Spinal cord (tissue), 10 donors: ENCODE measurements around the gene GRK5. TPM values are rescaled to one million over a fixed set of nuclear protein-coding genes. Genes with fewer than 3 reads are reported as not detected.
"Not testable (repeated sequence)": the region's sequence is repeated elsewhere in the genome, so short reads cannot be mapped to it uniquely, and the experiment has no call there.

Experiments used
- DNase-seq, 6 donors: peaks; one replicate each; pipeline versions ENCODE4 v3.0.0 to v3.0.0-alpha.2; 2013 to 2015; ENCODE audit warnings: low spot score in 6 of 6, low read depth in 4 of 6
- H3K27ac ChIP-seq: one replicate; pipeline ENCODE4 v1.5.1; 2013; ENCODE audit warnings: low read depth, low read length, control low read depth
- H3K27me3 ChIP-seq: one replicate; pipeline ENCODE4 v1.6.1; 2013; ENCODE audit warnings: low read length; ENCODE audit not compliant: control insufficient read depth, insufficient read depth
- H3K36me3 ChIP-seq: one replicate; pipeline ENCODE4 v1.6.1; 2013; ENCODE audit warnings: low read length; ENCODE audit not compliant: control insufficient read depth, insufficient read depth
- H3K4me1 ChIP-seq: one replicate; pipeline ENCODE4 v1.6.1; 2013; ENCODE audit warnings: low read length; ENCODE audit not compliant: control insufficient read depth, insufficient read depth
- H3K4me3 ChIP-seq: one replicate; pipeline ENCODE4 v1.5.1; 2013; ENCODE audit warnings: low read depth, low read length, control low read depth
- H3K9me3 ChIP-seq: one replicate; pipeline ENCODE4 v1.6.1; 2013; ENCODE audit warnings: low read length; ENCODE audit not compliant: control insufficient read depth, insufficient read depth
- WGBS: methylation state at CpG from one replicate; pipeline ENCODE4 v1.1.5; 2013; ENCODE audit warnings: missing lambda C conversion rate; ENCODE audit not compliant: insufficient coverage; 5-methylcytosine and 5-hydroxymethylcytosine counted together
- polyA plus RNA-seq, 2 donors: library from polyadenylated mRNA; unstranded; fragments of 120-200 nt; gene quantifications; one replicate each; pipeline ENCODE4 v1.2.1, GENCODE V29; 2013; ENCODE audit not compliant: insufficient read length in 2 of 2
- total RNA-seq, 2 donors: library from RNA; depleted of rRNA in 1 of 2; stranded (reverse); fragments of 120-200 nt in 1 of 2; fragments of >200 nt in 1 of 2; gene quantifications; one replicate each; pipeline versions ENCODE4 v1.2.3 to v1.2.4, GENCODE V29; 2013 to 2014
- donor health status: healthy.

Gene GRK5
- total and polyA plus RNA-seq, 4 donors: 15.6 to 29.5 (median 25.6) TPM

DNA sequence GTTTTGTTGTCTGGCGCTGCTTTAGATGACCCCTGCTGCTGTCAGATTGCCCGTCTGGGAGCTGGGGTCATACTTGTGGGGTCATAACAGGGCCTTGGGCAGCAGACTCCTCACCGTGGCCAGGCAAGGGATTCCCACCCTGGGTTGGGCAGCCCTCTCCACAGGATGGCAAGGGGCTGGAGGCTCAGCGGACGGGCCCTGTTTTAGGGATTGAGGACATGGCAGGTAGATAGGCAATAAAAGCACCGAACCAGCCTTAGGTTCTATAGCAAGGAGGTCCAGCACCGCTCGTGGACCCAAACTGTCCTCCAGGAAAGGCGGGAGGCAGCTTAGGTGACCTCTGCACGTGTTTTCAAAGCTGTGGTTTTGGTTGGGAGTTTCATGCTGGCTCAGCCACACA is 60.0 kb downstream of the GRK5 start:
- WGBS: 89% methylated on average over 10 of the region's 10 CpGs

DNA sequence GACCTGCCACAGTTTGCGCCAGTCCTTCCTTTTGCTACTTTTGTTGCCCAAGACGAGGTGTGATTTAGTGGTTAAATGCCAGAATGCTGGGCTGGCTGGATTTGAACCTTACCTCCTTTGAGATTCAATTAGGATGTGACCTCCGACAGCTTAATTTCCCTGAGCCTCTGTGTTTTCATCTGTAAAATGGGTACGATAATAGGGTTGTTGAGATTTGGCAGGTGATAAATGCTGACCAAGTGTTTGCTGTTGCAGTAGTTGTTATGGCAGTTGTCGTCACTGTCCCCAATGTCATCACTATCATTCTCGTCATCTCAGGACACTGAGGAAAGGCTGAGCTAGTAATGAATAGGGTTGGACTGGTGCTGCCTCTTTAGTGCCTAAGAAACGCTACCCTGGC is 61.1 kb downstream of the GRK5 start:
- Histone ChIP-seq H3K36me3 (peaks cover 3% of the 10 kb centered on the region), H3K9me3 (no peaks in the 10 kb centered on the region), H3K27ac (no peak overlapping the region), H3K27me3 (no peaks in the 10 kb centered on the region), H3K4me1 (peaks cover 11% of the 10 kb centered on the region), H3K4me3 (no peak overlapping the region)
- 100% methylated on average over 3 of the region's 7 CpGs for WGBS
- DNase-seq: no peak

More for the DNA sequence above, 60.0 kb downstream of the GRK5 start:
- DNase-seq: no peak
- Histone ChIP-seq H3K27me3 (no peaks in the 10 kb centered on the region), H3K27ac (no peak overlapping the region), H3K9me3 (no peaks in the 10 kb centered on the region), H3K36me3 (peaks cover 3% of the 10 kb centered on the region), H3K4me3 (no peak overlapping the region), H3K4me1 (peaks cover 11% of the 10 kb centered on the region)

GRCh38 chr10:119268871-119269506 is 61.6 kb downstream of the GRK5 start:
- 81% methylated on average over 10 of the region's 11 CpGs for WGBS
- no peak overlapping the region for H3K27ac ChIP-seq
- peaks cover 3% of the 10 kb centered on the region for H3K36me3 ChIP-seq
- no peak overlapping the region for H3K4me3 ChIP-seq
- no peak for DNase-seq
- no peaks in the 10 kb centered on the region for H3K9me3 ChIP-seq
- no peaks in the 10 kb centered on the region for H3K27me3 ChIP-seq
- H3K4me1 ChIP-seq: peaks cover 11% of the 10 kb centered on the region

- Histone ChIP-seq H3K9me3 (no peaks in the 10 kb centered on the region), H3K27ac (no peak overlapping the region), H3K27me3 (no peaks in the 10 kb centered on the region), H3K36me3 (peaks cover 3% of the 10 kb centered on the region), H3K4me3 (no peak overlapping the region), H3K4me1 (peaks cover 11% of the 10 kb centered on the region)
- DNase-seq: no peak
- 83% methylated on average over 1 of the region's 3 CpGs for WGBS
Observed at GRCh38 chr10:119269737-119270136, 62.4 kb downstream of the GRK5 start.

DNA sequence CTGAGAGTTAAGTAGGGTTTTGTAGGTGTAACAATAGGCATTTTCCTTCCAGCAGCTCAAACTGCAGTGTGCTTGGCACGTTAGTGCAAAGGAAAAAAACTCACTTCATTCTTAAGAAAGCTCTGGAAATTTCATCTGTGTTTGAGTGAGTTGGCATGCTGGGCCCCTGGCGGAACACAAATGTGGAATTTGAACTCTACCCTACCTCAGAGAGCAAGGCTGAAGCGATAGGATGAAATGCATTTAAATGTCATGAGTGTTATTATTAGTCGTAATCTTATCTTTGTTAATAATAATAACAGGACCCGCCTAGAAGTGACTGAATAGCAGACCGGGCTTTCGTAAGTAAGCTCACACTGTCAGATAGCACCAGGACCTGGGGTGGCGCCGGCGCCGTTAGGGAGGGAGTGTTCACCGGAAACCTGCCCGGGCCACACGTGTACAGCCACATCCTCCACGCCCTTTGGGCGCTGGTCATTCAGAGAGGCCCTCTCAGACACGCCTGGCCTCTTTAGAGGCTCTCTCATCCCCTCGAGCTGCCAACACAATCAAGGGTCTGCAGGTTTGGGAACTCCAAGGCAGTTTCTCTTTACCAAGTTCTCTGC is 63.5 kb downstream of the GRK5 start:
- H3K27ac ChIP-seq: peak overlapping the region; percentile 3
- H3K27me3 ChIP-seq: no peaks in the 10 kb centered on the region
- peaks cover 11% of the 10 kb centered on the region for H3K4me1 ChIP-seq
- WGBS: 68% methylated on average over 13 of the region's 18 CpGs
- H3K36me3 ChIP-seq: peaks cover under 1% of the 10 kb centered on the region
- H3K4me3 ChIP-seq: no peak overlapping the region
- no peaks in the 10 kb centered on the region for H3K9me3 ChIP-seq
- DNase-seq: no peak

GRCh38 chr10:119272338-119272734 is 65.0 kb downstream of the GRK5 start:
- not testable (repeated sequence) for H3K36me3 ChIP-seq, H3K27me3 ChIP-seq, H3K27ac ChIP-seq, DNase-seq, H3K4me3 ChIP-seq, H3K9me3 ChIP-seq
- 93% methylated on average over 3 of the region's 7 CpGs for WGBS
- peaks cover 11% of the 10 kb centered on the region for H3K4me1 ChIP-seq

DNA sequence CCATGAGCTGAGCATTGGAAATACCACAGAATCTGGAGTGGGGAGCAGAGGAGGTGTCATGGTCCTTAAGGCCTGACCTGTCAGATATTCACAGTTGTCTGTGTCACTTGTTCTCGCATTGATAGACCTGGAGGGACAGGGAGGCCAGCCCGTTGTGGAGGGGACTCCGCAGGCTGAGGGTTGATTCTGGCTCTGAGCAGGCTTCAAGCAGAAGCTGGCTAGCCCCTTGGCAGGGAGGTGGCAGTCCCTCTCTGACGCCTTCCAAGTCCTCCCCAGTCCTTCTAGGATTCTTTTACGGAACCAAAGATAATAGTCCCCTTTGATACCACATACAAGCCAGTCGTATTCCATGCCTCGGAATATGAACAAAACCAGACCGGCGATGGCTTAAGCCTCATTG is 65.4 kb downstream of the GRK5 start:
- Histone ChIP-seq H3K27me3 (no peaks in the 10 kb centered on the region), H3K9me3 (no peaks in the 10 kb centered on the region), H3K36me3 (no peaks in the 10 kb centered on the region), H3K4me3 (no peak overlapping the region), H3K27ac (no peak overlapping the region), H3K4me1 (peaks cover 11% of the 10 kb centered on the region)
- 80% methylated on average over 6 of the region's 9 CpGs for WGBS
- DNase-seq: no peak

DNA sequence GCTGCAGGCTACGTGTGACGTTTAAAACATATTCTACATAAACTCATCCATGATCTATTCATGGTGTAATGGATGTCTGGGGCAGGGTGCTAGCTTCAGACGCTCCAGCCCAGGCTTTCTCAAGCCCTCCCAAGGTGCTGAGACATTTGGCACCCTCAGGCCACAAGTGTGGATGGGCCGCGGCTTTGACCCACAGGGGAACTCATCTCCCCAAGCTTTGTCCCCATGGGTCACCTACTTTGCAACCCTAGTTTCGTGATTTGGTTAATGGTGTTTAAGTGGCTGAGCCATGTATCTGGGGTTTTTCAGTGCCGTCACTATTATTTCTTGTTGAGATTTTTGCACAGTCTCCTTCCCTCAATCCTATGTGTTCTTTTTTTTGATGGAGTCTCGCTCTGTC is 66.0 kb downstream of the GRK5 start:
- Histone ChIP-seq H3K27ac (no peak overlapping the region), H3K27me3 (no peaks in the 10 kb centered on the region), H3K4me3 (no peak overlapping the region), H3K4me1 (peaks cover 11% of the 10 kb centered on the region), H3K36me3 (no peaks in the 10 kb centered on the region), H3K9me3 (no peaks in the 10 kb centered on the region)
- WGBS: 100% methylated on average over 1 of the region's 8 CpGs
- no peak for DNase-seq

- H3K36me3 ChIP-seq: no peaks in the 10 kb centered on the region
- H3K4me3 ChIP-seq: no peak overlapping the region
- no peak overlapping the region for H3K27ac ChIP-seq
- no peaks in the 10 kb centered on the region for H3K9me3 ChIP-seq
- WGBS: 80% methylated on average over 3 of the region's 4 CpGs
- DNase-seq: no peak
- peaks cover 11% of the 10 kb centered on the region for H3K4me1 ChIP-seq
- H3K27me3 ChIP-seq: no peaks in the 10 kb centered on the region
Observed at GRCh38 chr10:119274519-119275045, 67.2 kb downstream of the GRK5 start.

DNA sequence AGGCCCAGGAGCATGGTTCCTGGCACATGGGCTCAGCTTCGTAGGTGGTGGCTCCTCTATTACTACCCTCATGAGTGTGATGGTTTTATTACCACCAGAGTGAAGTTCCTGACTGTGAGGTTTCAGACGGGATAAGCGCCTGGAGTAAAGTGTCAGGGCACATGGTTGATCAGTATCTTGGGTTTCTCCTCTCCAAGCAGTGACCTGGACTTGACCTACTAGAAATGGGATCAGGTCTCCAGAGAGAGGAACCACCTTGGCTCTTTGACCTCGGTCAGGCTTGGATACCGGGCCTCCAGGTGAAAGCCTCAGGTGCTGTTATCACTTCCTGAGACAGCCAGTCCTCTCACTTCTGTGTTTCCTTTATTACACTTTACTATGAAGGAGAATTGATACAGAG is 67.7 kb downstream of the GRK5 start:
- H3K27me3 ChIP-seq: no peaks in the 10 kb centered on the region
- no CpG with 5 or more reads among the region's 5 CpGs for WGBS
- no peak overlapping the region for H3K27ac ChIP-seq
- no peaks in the 10 kb centered on the region for H3K9me3 ChIP-seq
- H3K4me3 ChIP-seq: no peak overlapping the region
- H3K4me1 ChIP-seq: peaks cover 11% of the 10 kb centered on the region
- no peaks in the 10 kb centered on the region for H3K36me3 ChIP-seq
- DNase-seq: no peak
